Liver (tissue), 3 donors: ENCODE measurements around the gene NFKB2.

Source experiments
- ATF3 ChIP-seq: IDR thresholded peaks from 2 replicates; pipeline ENCODE4 v1.6.1; 2016; ENCODE audit warnings: antibody characterized with exemption
- FOXA2 ChIP-seq: IDR thresholded peaks from 2 replicates; pipeline ENCODE4 v1.6.1; 2016; ENCODE audit warnings: antibody characterized with exemption
- JUND ChIP-seq, 2 donors: IDR thresholded peaks; 2 replicates each; pipeline ENCODE4 v1.6.1; 2016; ENCODE audit warnings: antibody characterized with exemption in 2 of 2
- MAX ChIP-seq: IDR thresholded peaks from 2 replicates; pipeline ENCODE4 v1.6.1; 2016; ENCODE audit warnings: antibody characterized with exemption
- REST ChIP-seq: IDR thresholded peaks from 2 replicates; pipeline ENCODE4 v1.6.1; 2016; ENCODE audit warnings: antibody characterized with exemption, mild to moderate bottlenecking
- YY1 ChIP-seq: IDR thresholded peaks from 2 replicates; pipeline ENCODE4 v1.6.1; 2016; ENCODE audit warnings: antibody characterized with exemption, mild to moderate bottlenecking
- TF ChIP-seq, protein P1 (sequence below): fragments of 150-350 bp; IDR thresholded peaks from 2 replicates; pipeline ENCODE4 v1.5.1; 2017; ENCODE audit warnings: improper control_type of control experiment, low read depth, low read length; ENCODE audit not compliant: missing input control
- donor health status: healthy.
- donor health status: healthy.

- TF ChIP-seq, protein P1, sequence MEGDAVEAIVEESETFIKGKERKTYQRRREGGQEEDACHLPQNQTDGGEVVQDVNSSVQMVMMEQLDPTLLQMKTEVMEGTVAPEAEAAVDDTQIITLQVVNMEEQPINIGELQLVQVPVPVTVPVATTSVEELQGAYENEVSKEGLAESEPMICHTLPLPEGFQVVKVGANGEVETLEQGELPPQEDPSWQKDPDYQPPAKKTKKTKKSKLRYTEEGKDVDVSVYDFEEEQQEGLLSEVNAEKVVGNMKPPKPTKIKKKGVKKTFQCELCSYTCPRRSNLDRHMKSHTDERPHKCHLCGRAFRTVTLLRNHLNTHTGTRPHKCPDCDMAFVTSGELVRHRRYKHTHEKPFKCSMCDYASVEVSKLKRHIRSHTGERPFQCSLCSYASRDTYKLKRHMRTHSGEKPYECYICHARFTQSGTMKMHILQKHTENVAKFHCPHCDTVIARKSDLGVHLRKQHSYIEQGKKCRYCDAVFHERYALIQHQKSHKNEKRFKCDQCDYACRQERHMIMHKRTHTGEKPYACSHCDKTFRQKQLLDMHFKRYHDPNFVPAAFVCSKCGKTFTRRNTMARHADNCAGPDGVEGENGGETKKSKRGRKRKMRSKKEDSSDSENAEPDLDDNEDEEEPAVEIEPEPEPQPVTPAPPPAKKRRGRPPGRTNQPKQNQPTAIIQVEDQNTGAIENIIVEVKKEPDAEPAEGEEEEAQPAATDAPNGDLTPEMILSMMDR, result no peak
- TF ChIP-seq JUND (IDR thresholded peaks at IDR 0.05) (no peak), REST (no peak), ATF3 (no peak), FOXA2 (no peak), MAX (no peak), YY1 (no peak)
Observed at GRCh38 chr10:102435529-102436233, 40.2 kb downstream of the NFKB2 start.
